KOPT-K1 (cell line): Measurements from ENCODE around the gene MCTP2.

Source experiments
- H3K27ac ChIP-seq: fragments of 200-600 bp; sonication (generic); 2 replicates; pipeline ENCODE4 v1.5.1; 2016; ENCODE audit warnings: antibody characterized with exemption, mild to moderate bottlenecking, low read depth, low read length; ENCODE audit not compliant: poor library complexity, severe bottlenecking
- H3K36me3 ChIP-seq: fragments of 200-600 bp; sonication (generic); 2 replicates; pipeline ENCODE4 v1.5.1; 2017; ENCODE audit warnings: antibody characterized with exemption, mild to moderate bottlenecking, low read length, moderate library complexity; ENCODE audit not compliant: insufficient read depth
- H3K9me3 ChIP-seq: fragments of 200-600 bp; sonication (generic); 2 replicates; pipeline ENCODE4 v1.5.1; 2017; ENCODE audit warnings: antibody characterized with exemption, low read length, mild to moderate bottlenecking; ENCODE audit not compliant: insufficient read depth, poor library complexity, severe bottlenecking

The MCTP2 gene, protein sequence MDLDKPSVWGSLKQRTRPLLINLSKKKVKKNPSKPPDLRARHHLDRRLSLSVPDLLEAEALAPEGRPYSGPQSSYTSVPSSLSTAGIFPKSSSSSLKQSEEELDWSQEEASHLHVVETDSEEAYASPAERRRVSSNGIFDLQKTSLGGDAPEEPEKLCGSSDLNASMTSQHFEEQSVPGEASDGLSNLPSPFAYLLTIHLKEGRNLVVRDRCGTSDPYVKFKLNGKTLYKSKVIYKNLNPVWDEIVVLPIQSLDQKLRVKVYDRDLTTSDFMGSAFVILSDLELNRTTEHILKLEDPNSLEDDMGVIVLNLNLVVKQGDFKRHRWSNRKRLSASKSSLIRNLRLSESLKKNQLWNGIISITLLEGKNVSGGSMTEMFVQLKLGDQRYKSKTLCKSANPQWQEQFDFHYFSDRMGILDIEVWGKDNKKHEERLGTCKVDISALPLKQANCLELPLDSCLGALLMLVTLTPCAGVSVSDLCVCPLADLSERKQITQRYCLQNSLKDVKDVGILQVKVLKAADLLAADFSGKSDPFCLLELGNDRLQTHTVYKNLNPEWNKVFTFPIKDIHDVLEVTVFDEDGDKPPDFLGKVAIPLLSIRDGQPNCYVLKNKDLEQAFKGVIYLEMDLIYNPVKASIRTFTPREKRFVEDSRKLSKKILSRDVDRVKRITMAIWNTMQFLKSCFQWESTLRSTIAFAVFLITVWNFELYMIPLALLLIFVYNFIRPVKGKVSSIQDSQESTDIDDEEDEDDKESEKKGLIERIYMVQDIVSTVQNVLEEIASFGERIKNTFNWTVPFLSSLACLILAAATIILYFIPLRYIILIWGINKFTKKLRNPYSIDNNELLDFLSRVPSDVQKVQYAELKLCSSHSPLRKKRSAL

DNA sequence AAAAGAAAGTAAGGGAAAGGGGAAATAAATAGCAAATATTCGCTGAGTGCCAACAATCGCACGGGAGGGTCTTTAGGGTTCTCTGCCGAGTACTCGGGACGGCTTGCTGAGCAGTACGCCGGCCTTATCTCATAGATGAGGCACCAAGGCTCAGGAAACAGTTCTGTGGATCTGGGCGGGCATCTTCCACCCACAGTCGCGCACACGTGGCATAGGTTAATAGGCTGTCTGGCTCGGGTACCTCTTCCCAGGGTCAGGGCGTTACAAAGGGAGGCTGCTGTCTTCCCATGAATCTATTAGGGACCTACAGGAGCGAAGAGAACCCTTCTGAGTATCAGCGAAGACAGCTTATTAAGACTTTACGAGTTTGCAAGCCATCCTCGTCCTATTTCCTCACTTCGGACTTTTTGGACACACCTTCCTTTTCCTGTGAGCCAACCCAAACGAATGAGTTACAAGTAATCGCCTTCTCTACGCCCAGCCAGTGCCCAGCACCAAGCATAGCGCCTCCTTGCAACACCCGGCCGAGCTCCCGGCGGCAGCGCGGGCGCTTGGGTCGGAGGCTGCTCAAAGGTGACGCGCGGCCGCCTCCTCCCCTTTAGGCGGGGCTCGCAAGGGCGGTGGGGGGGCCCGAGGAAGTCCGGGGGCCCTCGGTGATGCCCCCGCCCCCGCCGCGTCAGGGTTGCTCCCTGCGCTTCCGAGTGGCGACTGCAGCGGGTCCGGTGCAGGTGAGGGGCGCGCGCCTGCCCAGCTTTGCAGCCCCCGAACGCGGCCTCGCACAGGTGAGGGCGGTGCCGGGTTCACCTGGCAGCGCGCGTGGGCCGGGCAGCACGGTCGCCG lies at the start of gene MCTP2:
MCTP2 (plus strand) TSS at position 679 of the 840 bp plus-strand sequence. CDS start 66,705 bp downstream, outside the sequence.
- H3K27ac ChIP-seq, result no peak within 1 kb of the TSS
- peaks cover 7% of the 10 kb centered on the region for H3K9me3 ChIP-seq
- no peaks in the 10 kb centered on the region for H3K36me3 ChIP-seq

DNA sequence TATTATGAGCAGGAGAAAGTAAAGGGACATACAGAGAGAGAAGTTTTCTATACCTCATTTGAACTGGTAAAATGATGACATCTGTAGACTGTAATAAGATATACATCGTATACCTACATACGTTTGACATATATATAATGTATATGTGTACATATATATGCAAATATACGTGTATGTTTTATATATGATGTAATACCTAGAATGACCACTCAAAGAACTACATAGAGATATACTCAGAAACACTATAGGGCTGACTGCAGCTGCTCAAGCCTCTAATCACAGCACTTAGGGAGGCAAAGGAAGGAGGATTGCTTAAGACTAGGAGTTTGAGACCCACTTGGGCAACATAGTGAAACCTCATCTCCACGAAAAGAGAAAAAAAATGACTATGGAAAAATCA lies 48.5 kb upstream of the MCTP2 start:
- no peaks in the 10 kb centered on the region for H3K36me3 ChIP-seq
- peaks cover 5% of the 10 kb centered on the region for H3K9me3 ChIP-seq
- H3K27ac ChIP-seq, result no peak overlapping the region

DNA sequence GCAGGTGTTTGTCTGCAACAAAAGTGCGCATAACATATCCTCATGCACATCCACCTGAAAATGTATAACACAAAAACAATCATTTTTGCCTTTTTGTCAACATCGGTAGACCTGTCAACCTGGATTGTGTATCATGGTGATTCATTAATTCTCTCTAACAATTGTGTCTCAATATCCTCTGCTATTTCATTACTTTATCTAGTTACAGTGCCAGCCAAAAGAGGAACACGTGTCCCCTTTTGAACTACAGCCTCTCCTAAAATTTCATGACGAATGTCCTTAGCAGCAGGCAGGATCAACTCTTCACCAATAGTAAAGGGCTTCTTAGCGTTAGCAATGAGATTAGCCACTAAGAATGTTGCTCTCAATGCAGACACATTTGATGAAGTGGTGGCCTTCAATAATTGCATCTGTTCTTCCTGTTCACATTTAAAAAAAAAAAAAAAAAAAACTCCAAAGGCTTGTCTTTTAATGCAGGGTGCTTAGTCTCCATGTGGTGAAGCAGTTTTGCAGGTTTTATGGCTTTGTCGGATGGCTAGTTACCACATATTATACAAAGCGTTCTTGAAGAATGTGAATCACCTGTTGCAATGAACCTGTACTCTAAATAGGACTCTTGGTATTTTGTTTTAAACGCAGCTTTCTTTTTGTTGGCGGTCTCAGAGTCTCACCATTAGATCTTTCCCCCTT lies 45.7 kb upstream of the MCTP2 start:
- no peak overlapping the region for H3K27ac ChIP-seq
- H3K36me3 ChIP-seq, result no peaks in the 10 kb centered on the region
- H3K9me3 ChIP-seq, result no peaks in the 10 kb centered on the region

DNA sequence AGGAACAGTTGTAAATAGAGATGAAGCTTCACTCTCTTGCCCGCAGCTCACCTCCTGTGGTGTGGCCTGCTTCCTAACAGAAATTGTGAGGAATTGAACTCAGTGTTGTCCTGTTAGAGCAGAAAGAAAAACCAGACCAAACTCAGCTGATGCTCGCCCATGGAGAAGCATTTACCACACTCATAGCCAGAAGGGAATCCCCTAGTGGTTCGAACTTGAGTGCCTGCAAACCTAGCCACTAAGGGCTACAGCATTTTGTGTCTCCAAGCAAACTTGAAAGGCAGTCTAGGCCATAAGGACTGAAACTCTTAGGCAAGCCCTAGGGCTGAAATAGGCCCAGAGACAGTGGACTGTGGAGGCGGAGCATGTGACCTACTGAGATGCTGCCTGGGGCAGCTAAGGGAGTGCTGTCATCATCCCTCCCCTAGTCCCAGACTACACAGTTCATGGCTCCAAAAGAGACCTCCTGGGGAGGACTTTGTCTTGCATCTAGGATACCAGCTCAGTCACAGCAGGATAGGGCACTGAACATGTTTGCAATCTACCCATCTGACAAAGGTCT lies 44.5 kb upstream of the MCTP2 start:
- Histone ChIP-seq H3K9me3 (no peaks in the 10 kb centered on the region), H3K36me3 (no peaks in the 10 kb centered on the region), H3K27ac (no peak overlapping the region)

DNA sequence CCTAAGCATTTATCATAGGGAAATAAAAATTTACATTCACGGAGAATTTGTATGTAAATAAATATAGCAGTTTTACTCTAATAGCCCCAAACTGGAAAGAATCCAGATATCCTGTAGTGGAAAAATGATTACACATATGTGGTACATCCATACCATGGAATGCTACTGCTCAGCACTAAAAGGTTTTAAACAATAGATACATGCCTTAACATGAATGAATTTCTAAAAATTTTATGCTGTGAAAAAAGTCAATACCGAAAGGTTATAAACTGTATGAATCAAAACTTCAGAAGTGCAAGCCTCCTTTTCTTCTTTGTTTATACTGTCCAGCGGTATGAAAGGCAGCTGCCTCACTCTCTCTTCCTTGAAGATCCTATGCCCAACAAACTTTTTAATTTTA lies 37.5 kb upstream of the MCTP2 start:
- Histone ChIP-seq H3K9me3 (no peaks in the 10 kb centered on the region), H3K36me3 (no peaks in the 10 kb centered on the region), H3K27ac (no peak overlapping the region)

DNA sequence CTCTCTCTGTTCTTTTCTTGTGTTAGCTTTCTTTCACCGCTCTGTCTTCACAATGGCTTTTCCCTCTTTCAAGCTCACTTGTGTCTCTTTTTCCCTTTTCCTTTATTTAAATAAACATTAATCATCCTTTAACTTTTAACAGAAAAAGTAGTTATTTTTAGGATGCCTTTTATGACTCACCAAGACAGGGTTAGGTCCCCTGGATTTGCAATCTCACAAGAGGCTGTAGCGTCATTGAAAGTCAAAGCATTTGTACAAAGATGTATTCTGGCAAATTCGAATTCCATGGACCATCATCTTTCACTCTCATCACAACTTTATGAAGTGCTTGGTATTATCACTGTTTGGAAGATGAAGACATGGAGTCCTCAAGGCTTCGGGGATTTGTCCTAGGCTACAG lies 34.8 kb upstream of the MCTP2 start:
- H3K27ac ChIP-seq, result no peak overlapping the region
- H3K36me3 ChIP-seq, result no peaks in the 10 kb centered on the region
- no peaks in the 10 kb centered on the region for H3K9me3 ChIP-seq

DNA sequence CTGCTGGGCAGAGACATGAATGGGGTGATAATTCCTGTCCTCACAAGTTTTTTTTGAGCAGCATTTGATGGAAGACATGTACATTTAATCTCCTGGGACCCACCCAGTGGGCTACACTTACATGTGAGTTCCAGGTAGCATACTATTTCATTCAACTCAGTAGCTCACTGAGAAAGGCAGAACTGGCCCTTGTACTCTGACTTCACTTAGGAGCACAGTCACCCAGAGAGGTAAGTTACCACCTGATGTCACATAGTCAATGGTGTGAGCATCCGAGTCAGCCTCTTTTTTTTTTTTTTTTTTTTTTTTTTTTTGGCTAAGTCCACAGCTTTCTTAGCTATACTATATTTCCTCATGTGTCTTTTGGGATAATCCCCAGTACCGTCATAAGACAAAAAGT lies 32.7 kb upstream of the MCTP2 start:
- H3K9me3 ChIP-seq, result no peaks in the 10 kb centered on the region
- H3K36me3 ChIP-seq, result no peaks in the 10 kb centered on the region
- H3K27ac ChIP-seq, result no peak overlapping the region

DNA sequence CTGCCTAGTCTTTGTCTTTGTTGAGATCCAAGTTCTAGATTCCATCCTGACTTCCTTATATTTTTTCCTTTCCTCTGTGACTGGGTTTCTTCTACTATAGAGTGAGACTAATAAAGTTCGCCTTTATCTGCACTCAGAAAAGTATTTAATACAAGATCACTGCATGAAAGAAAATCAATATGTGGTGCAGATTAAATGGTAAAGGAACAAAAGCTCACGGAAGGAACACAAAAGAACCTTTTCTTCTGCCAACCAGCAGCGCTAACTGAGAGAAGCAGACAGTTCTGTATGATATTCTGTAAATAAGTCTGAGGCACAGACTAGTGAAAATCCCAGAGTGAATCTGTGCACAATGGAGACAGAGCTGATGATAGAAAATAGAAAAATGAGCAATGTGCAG lies 31.6 kb upstream of the MCTP2 start:
- no peaks in the 10 kb centered on the region for H3K9me3 ChIP-seq
- no peak overlapping the region for H3K27ac ChIP-seq

DNA sequence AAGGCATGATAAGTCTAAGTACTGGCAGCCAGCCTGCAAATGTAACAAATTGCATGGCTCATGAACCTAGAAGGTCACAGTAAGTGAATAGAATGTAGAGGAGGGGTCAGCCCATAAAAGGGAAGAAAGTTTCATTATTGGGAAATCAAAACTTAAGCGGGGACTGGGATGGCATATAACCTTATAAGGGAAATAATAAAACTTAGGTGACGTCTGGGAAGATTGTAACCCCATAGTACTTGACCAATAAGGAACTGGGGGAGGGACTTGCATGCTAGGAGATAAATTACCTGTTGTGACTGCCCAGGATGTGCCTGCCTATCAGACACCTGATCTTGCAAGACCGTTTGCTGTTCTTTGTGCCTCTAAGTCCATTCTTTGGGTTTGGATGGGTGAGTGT lies 28.1 kb upstream of the MCTP2 start:
- H3K27ac ChIP-seq, result no peak overlapping the region
- H3K36me3 ChIP-seq, result no peaks in the 10 kb centered on the region
- no peaks in the 10 kb centered on the region for H3K9me3 ChIP-seq

More for the DNA sequence above, 31.6 kb upstream of the MCTP2 start:
- no peaks in the 10 kb centered on the region for H3K36me3 ChIP-seq

DNA sequence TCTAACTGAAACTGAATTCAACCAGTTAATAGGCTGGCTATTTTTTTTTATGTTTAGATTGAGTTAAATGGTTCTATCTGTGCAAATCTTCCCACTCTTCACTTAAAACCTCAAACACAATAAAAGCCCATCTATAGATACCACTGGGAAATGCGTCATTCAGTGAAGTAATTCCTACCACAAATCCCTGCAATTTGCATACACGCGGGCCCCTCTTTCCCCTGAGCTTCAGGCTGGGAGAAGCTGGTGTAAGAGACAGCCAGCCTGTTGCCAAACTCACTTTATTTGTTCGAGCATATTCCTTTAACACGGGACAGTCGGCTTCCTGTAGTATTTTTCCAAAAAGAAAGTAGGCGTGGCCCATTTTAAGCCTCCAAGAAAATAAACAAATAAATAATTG lies 26.0 kb upstream of the MCTP2 start:
- no peaks in the 10 kb centered on the region for H3K9me3 ChIP-seq
- H3K27ac ChIP-seq, result no peak overlapping the region
- H3K36me3 ChIP-seq, result no peaks in the 10 kb centered on the region

DNA sequence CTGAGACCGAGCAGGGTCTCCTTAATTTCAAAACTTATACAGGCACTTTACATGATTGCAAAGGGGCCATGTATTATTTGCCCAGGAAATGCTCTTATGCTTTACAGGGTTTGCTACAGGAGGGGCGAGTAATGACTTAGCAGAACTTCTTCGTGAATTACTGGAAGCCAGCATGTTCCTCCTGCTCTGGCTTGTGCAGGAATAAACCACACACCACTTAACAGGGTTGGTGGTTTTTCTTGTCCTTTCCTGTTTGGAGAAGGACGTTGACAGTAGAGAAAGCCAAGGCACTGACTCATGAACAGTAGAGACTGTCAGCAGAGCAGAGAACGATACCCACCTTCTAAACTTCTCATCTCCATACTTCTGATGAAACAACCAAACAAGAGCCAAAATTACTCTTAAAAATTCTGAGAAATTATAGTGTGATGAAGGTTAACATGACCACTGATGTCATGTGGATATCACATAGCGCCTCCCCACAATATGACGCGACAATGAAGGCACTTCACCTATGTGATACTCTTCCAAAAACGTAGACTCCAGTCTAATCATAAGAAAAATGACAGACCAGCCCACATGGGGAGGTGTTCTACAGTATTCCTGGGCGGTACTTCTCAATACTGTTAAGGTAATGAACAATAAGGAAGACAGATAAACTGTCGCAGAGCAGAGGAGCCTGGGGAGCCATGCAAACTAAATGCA lies 24.7 kb upstream of the MCTP2 start:
- no peak overlapping the region for H3K27ac ChIP-seq
- H3K36me3 ChIP-seq, result no peaks in the 10 kb centered on the region
- H3K9me3 ChIP-seq, result no peaks in the 10 kb centered on the region

DNA sequence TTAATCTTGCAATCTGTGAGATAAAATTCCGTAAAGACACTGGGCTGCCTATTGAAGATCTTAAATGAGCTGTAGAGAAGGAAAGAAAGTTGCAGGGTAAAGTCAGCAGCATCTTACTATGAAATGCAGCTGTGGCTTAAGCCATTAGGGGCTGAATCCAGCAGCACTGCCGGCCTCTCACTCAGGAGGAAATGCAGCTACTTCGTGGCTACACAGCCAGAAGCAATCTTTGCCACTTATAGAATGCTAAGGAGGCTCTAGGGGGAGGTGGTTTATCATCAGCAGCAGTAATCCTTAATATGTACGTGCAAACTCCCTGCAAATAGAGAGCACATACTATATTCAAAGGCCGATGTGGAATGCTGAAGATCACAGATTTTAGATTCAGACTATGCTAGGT lies 19.1 kb upstream of the MCTP2 start:
- Histone ChIP-seq H3K27ac (no peak overlapping the region), H3K9me3 (no peaks in the 10 kb centered on the region), H3K36me3 (no peaks in the 10 kb centered on the region)

DNA sequence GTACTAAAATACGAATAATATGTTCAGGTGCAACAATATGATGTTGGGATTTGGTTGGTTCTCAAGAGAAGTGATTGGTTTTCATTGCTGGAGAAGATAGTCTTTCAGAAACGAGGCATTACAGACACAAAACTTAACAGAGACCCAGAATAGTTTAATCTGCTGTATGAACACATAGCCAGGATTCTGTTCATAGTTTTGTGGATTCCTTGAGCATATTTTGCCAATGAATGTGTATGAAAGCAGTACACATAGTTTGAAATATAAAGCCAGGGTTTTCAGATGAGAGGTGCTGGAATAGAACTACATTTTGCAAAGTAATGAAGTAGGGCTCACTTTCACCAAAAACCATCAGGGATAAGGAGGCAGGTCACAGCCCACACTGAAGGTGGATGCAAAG lies 5.7 kb upstream of the MCTP2 start:
- Histone ChIP-seq H3K27ac (no peak overlapping the region), H3K9me3 (no peaks in the 10 kb centered on the region), H3K36me3 (no peaks in the 10 kb centered on the region)

DNA sequence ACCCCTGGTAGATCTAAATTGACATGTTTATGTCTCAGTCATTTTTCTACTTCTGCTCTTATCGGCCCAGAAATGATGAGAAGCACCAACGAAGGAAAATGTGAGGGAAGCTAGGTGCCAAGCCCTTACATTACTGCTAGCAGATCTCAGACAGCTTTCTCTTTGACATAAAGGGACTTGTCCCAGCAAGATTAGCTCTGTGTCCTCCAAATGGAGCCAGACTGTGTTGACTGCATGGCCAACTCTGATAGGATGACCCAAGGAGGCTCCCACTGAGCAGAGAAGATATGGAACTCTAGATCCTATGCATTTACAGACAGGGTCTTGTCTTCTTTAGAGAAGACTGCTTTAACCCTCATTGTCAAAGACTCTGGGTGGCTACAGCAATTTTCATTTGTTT lies 2.8 kb upstream of the MCTP2 start:
- no peaks in the 10 kb centered on the region for H3K36me3 ChIP-seq
- H3K9me3 ChIP-seq, result peaks cover 7% of the 10 kb centered on the region
- H3K27ac ChIP-seq, result no peak overlapping the region
